K562 (cell line): ENCODE measurements around the gene ACY1. TPM values are rescaled to one million over a fixed set of nuclear protein-coding genes. Genes with fewer than 3 reads are reported as not detected.

Experiments used
- ATF2 ChIP-seq: sonication (generic); formaldehyde crosslinking; IDR thresholded peaks from 2 replicates; pipeline ENCODE4 v1.8.1; 2022; ENCODE audit warnings: missing genetic modification reagents
- FOXA1 ChIP-seq: fragments of 450-650 bp; IDR thresholded peaks from 2 replicates; pipeline ENCODE4 v1.6.1; 2016; ENCODE audit warnings: mild to moderate bottlenecking, borderline replicate concordance
- FOXJ3 ChIP-seq: sonication (generic); formaldehyde crosslinking; IDR thresholded peaks from 2 replicates; pipeline ENCODE4 v1.4.0; 2020; ENCODE audit warnings: mild to moderate bottlenecking, missing genetic modification reagents
- MBD1 ChIP-seq: fragments of 250-450 bp; sonication (Bioruptor Pico); IDR thresholded peaks from 2 replicates; pipeline ENCODE4 v1.8.0; 2022; ENCODE audit warnings: inconsistent platforms
- MTF1 ChIP-seq: fragments of 250-450 bp; sonication (Bioruptor Pico); IDR thresholded peaks from 2 replicates; pipeline ENCODE4 v1.9.0; 2021; ENCODE audit warnings: moderate library complexity, mild to moderate bottlenecking, inconsistent platforms, borderline replicate concordance
- NRF1 ChIP-seq, 2 experiments: fragments of 450-650 bp; IDR thresholded peaks in 1 of 2; conservative IDR thresholded peaks in 1 of 2; 2 replicates each; pipeline ENCODE4 v1.6.1; 2014; ENCODE audit warnings: mild to moderate bottlenecking in 2 of 2
- SRSF1 ChIP-seq: fragments of 200-400 bp; formaldehyde crosslinking; IDR thresholded peaks from 2 replicates; pipeline ENCODE4 v1.6.1; 2017; ENCODE audit warnings: mild to moderate bottlenecking, low read depth, low read length, moderate library complexity
- THRA ChIP-seq: fragments of 450-650 bp; IDR thresholded peaks from 2 replicates; pipeline ENCODE4 v1.6.1; 2017; ENCODE audit warnings: mild to moderate bottlenecking, moderate library complexity
- ZBTB33 ChIP-seq: sonication (generic); formaldehyde crosslinking; IDR thresholded peaks from 2 replicates; pipeline ENCODE4 v1.8.1; 2023; ENCODE audit warnings: mild to moderate bottlenecking, missing genetic modification reagents
- ZBTB9 ChIP-seq: fragments of 450-650 bp; formaldehyde crosslinking; IDR thresholded peaks from 2 replicates; pipeline ENCODE4 v1.4.0; 2020; ENCODE audit warnings: mild to moderate bottlenecking, moderate library complexity
- ZNF57 ChIP-seq: fragments of 450-650 bp; formaldehyde crosslinking; IDR thresholded peaks from 2 replicates; pipeline ENCODE4 v1.4.0; 2020; ENCODE audit warnings: mild to moderate bottlenecking, moderate library complexity
- polyA plus RNA-seq, 8 experiments: library from polyadenylated mRNA; depleted of rRNA in 4 of 8; stranded (reverse) in 5 of 8; unstranded in 3 of 8; fragments of >200 nt; fragmentation: Nextera tagmentation in 2 of 8; fragmentation: Illumina TruSeq in 1 of 8; extraction: Ambion mirVana in 2 of 8; extraction: Trizol in 1 of 8; gene quantifications; 2 replicates each; pipeline versions ENCODE4 v1.2.1 to v1.2.3, GENCODE V29; 2011 to 2014; ENCODE audit warnings: inconsistent platforms in 1 of 8, missing spikeins in 1 of 8
- total RNA-seq, 7 experiments: library from RNA; depleted of rRNA in 6 of 7; stranded (reverse); fragments of >200 nt in 6 of 7; fragmentation: Illumina TruSeq in 2 of 7; extraction: Trizol in 2 of 7; gene quantifications; 2 replicates each; pipeline versions ENCODE4 v1.2.1 to v1.2.3, GENCODE V29; 2011 to 2021; ENCODE audit warnings: low replicate concordance in 1 of 7

Gene ACY1
- total and polyA plus RNA-seq, 9 of the 15 experiments (the other 6 are each of a cell fraction or from before 2014, with no cell fraction given): 70.7 to 195 (median 123) TPM

- TF ChIP-seq ZBTB9 (peak; percentile 50; the same call in 1 of the 2 replicates), MBD1 (CRISPR knock-in tag) (no peak), THRA (no peak), NRF1 (conservative IDR thresholded peaks at IDR 0.05 in 1 of 2, IDR thresholded peaks at IDR 0.05 in 1 of 2) (peak; percentile 94 to 95), ZBTB33 (no peak), SRSF1 (no peak), ZNF57 (CRISPR knock-in tag) (no peak), FOXA1 (no peak), FOXJ3 (CRISPR knock-in tag) (no peak), MTF1 (CRISPR knock-in tag) (no peak), ATF2 (CRISPR knock-in tag) (no peak)
These were observed 41.3 kb upstream of the ACY1 start, which contains the start of the genes PARP3 and RRP9 (continued) for GRCh38 chr3:51941798-51942602.
